ENCODE measurements around the gene RPS2.

Gene RPS2

DNA sequence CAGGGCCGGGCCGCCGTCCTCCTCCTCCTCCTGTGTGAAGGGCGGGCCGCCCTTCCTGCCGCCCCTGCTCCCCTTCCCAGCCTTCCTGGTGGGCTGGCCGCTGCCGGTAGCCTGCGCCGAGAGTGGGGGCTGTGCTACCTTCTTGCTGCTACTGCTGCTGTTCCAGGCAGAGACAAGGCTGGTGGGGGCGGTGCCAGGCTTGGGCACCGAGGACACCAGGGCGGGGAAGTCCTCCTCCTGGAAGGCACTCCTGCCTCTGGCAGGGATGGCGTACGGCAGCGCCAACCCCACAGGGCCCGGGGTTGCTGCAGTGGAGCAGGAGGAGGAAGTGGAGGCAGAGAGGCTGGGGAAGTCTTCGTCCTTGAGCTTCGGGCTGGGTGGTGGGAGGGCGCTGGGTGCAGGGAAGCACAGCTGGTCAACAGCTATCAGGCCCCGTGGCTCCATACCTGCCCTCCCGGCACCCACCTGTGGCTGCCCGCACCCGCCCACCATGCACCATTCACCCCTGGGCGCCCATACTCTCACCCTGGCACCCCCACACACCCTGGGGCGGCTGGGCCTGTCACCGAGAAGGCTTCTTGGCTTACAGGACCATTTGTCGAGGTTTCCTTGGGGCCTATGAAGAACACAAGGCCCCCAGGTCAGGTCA, 35.4 kb upstream of the RPS2 start:
- peak in 2 of 56 donors; percentile 12 to 28 for DNase-seq

DNA sequence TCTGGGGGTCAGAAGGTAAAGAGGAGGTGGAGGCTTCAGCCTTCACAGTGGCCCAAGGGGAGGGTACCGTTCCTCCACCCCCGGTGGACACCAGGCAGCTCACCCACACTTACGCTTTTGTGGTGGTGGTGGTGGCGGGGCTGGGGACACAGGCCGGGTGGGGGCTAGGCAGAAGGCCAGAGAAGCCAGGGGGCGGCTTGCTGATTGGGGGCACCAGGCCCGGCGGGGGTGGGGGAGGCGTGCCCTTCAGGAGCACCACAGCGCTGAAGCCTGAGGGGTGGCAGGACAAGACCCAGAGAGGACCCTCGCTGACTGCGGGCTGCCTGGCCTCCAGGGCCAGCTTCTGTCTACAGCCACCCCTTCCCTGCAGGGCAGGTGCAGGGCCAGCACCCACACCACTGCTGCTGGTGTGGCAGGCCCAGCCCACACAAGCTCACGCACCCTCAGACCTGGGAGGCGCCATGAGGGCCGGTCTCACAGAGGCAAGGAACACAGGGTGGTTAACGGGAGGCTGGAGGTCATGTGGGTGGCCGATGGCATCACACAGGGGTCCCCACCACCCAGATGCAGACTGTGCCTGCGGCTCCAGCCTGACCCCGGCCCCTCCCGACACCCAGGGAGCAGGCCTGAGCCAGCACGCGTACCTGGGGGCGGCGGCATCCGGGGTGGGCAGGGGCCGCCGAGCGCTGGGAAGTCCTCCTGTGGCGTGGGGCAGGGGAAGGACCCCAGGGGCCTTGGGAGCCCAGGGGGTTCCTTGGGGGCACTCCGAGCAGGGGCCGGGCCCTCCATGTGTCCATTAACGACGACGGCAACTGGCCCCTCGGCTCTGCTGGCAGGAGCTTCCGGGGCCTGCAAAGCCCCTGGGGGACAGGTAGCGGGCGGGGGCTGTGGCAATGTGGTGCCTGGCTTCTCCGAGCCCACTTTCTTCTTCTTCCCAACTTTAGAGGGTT, 34.5 kb upstream of the RPS2 start:
- no peak for DNase-seq

DNA sequence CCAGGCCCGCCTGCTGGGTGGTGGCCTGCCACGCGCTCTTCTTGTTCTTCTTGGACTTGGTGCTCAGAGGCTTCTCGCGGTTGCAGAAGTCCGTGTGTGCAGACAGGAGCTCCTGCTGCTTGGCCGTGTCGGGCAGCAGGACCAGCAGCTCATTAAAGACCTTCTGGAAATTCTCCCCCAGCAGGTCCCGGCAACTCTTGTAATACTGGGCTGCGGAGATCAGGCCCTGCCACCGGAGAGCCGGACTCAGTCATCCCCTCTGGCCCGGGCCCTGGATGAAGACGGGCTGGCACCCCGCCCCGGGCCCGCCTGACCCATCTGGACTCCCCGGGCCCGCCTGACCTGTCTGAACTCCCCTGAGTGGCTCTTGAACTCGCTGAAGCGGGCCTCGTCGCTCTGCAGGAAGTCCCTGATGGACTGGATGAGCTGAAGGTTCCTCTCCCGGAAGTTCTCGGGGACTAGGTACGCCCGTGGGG, 33.8 kb upstream of the RPS2 start:
- DNase-seq = no peak

DNA sequence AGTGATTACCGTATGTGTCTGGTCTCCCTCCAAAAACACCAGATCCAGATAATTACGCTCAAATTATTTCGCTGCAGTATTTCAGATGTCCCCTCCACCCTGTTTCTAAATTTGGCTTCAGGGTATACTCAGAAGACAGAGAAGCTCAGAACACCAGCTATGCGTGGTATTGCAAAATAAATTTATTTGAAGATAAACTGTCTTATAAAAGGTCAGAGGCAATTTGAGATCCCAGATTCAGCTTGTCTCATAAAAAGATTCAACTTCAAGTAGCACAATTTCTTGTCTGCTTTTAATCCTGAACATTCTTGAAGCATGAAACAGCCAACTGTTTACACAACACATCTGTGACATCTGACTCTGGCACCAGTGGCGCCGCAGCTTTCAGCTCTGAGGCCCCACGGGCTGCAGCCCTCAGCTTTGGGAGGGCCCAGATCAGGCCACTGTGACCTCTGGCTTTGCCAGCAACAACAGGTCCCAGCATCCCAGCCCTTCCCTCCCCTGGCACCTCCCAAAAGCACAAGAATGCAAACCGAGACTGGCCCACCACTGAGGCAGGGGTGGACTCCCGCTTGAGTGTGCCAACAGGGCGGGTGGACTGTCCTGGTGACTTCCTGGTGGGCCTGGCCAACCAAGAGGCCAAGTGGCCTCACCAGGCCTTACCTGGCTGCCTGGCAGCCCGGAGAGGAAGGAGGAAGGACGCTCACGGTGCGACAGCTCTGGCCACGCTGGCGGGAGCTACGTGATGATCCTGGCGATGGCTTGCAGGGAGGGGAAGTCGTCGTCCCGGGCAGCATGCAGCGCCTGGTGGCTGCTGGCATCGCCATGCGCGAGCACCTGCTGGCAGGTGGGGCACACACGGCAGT, 33.1 kb upstream of the RPS2 start:
- no peak for DNase-seq

DNA sequence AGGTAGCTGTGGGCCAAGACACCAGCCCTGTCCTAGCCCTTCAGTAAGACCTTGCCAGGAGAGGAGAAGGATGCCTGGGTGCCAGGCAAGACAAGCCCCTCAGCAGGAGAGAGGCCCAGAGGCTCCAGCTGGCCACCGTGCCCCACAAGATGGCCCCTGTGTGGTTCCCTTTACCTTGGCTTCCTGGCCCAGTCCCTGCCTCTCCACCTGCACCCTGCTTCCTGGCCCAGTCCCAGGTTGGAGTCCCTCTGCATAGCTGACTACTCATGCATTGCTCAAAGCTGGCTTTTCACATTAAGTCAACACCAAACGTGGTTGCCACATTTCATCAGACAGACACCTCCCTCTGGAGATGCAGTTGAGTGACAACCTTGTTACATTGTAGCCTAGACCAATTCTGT, 29.1 kb upstream of the RPS2 start:
- no peak for DNase-seq

DNA sequence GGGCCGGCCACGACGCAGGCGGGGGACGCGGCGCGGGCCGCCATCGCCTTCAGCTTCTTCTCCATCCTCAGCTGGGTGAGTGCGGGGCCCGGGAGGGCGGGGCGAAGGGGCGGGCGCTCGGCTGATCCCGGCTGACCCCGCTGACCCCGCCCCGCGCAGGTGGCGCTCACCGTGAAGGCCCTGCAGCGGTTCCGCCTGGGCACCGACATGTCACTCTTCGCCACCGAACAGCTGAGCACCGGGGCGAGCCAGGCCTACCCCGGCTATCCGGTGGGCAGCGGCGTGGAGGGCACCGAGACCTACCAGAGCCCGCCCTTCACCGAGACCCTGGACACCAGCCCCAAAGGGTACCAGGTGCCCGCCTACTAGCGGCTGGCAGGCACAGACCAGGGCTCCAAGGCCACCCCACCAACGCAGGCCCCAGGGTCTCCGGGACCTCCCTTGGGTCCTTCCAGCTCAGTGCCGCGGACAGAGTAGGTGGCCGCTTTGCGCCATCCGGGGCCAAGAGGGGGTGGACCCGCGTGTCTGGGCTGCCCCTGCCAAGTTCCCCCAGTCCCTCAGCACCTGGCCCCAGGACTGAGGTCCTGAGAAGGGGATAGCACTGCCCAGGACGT, 28.2 kb upstream of the RPS2 start:
- DNase-seq = no peak

DNA sequence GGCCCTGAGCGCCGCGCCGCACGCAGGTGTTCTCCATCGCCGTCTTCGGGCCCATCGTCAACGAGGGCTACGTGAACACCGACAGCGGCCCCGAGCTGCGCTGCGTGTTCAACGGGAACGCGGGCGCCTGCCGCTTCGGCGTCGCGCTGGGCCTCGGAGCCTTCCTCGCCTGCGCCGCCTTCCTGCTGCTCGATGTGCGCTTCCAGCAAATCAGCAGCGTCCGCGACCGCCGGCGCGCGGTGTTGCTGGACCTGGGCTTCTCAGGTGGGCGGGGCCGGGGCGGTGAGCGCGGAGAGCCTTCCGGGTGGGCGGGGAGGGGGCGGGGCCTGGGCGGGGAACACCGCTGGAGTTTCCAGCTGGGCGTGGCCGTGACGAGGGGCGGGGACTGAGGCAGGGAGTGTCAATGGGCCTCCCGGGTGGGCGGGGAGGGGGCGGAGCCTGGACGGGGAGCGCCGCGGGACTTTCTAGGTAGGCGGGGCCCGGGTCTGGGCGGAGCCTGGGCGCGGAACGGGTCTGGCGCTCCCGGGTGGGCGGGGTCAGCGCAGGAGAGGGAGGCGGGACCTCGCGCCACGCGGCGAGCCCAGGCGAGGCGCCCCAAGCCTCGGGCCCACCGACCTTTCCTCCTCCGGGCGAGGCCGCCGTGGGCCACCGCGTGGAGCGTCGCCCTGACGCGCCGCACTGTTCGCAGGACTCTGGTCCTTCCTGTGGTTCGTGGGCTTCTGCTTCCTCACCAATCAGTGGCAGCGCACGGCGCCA, 27.5 kb upstream of the RPS2 start:
- DNase-seq = peak in 55 of 56 donors; percentile 34 to 94 (median 80)

DNA sequence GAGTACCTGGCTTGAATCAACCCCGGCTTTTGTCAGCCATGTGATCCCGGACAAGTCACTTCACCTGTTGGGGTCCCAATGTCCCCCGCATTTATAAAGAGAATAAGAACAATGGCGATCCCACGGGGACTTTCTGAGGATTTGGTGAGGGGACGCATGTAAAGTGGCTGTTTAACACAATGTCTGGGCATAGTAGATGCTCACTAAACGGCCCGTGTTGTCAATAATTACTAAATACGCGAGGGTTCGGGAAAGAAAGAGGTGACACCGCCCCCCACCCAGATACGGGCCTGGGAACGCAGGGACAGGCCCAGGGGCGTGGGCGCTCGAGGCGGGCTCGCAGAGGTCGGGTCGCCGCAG, 26.9 kb upstream of the RPS2 start:
- DNase-seq = no peak

DNA sequence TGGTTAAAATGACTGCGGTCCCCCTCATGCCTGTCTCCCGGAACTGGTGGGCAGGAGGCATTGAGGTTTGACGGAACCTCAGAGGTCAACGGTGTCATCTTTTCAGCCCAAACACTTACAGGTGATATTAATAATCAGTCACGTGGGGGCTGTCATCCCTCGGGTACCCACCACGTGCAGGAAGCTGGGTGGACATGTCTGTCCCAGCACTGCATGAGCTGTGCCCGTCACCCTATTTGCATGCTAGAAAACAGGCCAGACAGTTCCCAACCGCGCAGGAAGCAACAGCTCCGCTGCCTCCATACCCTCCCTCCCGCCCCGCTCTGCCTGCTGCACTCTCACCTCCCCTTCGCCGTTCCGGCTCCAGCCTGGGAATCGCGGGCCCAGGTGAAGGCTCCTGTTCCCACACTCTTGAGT, 26.5 kb upstream of the RPS2 start:
- DNase-seq = no peak

DNA sequence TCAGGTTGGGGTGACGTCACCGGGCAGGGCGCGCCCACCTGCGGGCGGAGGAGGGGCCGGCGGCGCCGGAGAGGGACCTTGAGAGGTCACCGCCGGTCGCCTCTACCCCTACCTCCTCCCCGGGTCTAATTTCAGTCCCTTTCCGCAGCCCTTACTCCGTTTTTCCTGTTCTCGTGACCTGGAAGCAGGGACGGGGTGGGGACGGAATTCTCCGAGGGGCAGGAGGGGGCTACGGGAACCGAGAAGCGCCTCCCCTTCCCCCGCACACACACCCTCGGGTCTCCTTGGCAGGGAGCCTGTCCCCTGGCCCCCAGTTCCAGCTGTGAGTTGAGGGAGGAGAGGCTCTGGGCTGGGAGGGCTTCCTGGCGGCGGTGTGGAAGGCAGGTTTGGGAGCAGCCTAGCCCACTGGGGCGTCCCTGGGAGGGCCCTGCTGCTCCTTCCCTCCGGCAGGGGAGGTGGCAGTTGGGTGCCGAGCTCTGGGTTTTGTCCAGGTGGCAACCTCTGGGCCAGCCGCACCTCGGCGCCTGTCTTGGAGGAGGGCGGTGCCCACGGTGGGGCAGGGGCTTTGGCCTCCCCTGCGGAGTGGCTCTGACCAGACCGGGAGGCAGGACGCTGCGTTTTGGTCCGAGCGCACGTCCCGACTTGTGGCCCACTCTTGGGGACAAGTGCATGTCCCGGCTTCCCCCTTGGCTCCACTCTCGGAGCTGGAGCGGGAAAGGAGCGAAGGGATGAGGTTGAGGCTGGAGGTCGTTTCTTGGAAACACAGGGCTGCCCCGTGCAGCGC, 25.9 kb upstream of the RPS2 start:
- DNase-seq = peak in 3 of 56 donors; percentile 30 to 46 (median 41)

DNA sequence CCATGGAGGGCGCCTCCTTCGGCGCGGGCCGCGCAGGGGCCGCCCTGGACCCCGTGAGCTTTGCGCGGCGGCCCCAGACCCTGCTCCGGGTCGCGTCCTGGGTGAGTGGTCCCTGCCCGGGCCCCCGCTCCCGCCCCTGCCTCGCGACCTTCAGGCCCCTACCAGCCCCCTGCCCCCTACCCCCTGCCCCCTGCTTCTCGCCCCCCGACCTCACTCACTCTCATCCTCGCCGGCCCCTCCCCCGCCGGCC, 25.4 kb upstream of the RPS2 start:
- DNase-seq = no peak

DNA sequence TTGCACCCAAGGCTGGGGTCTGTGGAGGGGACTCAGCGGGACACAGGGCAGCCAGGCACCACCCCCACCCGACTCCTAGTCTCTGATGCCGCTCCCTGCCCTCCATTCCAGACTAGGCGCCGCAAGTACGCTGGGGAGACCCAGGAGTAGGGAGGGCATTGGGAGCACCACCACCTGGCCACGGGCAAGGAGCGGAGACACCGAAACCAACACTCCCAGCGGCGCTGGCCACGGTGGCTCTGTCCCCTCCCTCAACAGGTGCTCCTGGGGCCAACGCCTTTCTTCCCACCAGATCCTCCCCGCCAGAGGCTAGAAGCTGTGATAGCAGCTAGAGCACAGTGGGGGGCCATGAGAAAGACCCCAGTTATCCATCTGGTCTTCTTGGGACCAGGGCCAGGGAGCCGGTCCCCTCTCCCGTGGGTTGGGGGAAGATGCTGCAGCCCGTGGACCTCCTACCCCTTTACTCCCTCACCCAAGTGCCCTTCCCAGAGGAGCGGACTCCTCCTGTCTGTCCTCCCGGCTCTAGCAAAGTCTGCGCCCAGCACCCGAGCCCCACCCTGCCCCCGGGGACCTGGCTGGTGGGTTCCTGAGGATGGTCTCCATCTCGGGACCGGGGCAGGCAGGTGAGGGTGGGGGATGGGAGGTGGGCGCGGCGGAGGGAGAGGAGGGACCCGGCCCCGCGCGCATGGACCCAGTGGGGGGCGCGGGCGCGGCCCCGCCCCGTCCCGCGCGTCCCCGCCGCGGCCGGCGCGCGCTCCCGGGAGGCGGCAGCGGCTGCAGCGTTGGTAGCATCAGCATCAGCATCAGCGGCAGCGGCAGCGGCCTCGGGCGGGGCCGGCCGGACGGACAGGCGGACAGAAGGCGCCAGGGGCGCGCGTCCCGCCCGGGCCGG, 24.8 kb upstream of the RPS2 start, which contains the start of gene SYNGR3:
TSS of gene SYNGR3 (plus strand) at position 762 of the 892 bp plus-strand sequence. CDS start 133 bp downstream, outside the sequence.
- peak in 1 of 56 donors; percentile 24 for DNase-seq

DNA sequence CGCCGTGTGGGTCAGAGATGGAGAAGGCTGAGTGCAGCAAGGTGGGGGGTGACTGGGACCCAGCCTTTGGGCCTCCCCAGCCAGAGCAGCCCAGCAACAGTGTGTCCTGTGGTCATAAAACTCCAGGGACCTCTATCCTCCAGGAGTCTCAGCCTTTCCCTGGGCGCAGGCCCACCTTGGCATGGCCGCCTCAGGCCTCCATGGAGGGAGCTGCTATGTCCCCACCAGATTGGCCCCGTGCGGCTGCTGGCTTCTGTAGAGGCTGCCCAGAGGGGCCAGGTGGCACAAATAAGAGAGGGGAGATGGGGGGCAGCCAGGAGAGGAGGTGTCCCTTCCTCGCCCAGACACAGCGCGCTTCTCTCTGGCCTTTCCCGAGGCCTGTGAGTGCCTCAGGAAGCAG, 22.6 kb upstream of the RPS2 start:
- no peak for DNase-seq

DNA sequence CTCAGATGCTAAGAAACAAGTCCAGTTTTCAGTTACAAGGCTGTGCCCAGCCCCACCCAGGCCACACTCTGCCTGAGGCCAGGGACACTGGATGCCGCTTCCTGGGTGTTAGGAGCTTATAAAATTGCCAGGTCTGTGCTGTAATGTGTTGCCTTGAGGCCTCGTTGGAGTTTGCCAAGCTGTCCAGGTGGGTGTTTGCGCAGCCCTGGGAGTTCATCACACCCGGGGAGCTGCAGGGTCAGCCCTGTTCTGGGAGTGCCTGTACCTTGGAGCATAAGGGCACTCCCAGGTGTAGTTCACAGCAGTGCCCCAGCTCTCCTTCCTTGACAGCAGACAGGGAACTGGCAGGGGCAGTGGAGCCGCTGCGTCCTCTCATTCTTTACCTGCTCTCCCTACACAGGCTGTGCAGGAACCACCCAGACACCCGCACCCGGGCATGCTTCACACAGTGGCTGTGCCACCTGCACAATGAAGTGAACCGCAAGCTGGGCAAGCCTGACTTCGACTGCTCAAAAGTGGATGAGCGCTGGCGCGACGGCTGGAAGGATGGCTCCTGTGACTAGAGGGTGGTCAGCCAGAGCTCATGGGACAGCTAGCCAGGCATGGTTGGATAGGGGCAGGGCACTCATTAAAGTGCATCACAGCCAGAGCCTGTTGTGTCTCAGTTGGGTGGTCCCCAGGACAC, 21.0 kb upstream of the RPS2 start:
- DNase-seq = no peak

DNA sequence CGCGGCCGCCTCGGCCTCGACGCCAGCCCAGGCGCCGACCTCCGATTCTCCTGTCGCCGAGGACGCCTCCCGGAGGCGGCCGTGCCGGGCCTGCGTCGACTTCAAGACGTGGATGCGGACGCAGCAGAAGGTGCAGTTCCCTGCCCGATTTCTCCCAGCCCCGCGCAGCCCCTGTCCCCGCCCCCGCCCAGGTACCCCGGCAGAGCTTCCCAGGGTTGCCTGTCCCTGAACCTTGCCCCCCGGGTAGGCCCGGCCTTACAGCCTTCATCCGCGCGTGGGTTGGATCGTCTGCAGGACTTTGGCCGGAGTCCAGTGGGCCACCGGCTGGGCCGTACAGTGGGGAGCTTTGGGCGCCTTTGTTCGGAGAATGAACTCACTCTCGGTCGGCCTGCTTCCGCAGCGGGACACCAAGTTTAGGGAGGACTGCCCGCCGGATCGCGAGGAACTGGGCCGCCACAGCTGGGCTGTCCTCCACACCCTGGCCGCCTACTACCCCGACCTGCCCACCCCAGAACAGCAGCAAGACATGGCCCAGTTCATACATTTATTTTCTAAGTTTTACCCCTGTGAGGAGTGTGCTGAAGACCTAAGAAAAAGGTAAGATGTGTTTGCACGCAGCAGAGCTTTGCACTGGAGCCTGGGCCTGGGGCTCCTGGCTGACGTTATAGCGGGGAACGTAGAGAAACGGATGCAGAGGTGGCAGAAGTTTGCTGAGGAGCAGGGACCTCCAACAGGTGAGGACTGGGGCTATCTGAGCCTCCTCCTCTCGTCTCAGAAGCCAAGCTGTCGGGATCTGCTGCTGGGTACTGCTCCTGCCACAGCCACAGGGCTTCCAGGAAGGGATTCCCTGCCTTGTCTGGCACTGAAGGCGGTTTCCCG, 20.0 kb upstream of the RPS2 start:
- peak in 12 of 56 donors; percentile 34 to 59 (median 50) for DNase-seq

DNA sequence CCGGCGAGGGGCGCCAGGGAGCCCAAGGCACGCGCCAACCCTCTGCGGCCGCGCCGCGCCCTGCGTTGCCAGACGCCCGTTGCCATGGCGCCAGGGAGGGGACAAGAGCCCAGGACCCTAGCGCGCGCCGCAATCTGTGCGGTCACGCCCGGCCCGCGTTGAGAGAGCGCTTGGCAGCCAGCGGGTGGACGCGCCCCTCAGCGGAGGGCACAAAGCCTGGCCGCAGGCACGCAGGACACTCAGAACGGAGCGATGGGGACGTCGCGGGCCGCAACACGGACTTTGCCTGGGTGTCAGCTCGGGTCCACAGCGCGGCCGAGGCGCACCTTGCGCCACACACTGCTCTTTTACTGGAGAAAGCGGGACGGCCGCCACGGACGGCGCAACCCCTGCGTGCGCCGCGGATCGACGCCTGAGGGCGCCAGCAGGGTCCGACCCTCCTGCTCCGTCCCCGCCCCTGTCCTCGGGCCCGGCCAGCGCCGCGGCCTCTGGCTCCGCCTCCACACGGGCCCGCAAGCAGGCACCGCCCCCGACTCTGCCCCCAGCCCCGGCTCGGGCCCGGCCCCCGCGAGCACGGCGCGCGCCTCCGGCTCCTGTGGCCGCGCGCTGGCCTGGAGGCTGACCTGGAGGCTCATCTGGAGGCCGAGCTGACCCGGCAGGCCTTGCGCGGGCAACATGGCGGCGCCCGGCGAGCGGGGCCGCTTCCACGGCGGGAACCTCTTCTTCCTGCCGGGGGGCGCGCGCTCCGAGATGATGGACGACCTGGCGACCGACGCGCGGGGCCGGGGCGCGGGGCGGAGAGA, 19.1 kb upstream of the RPS2 start, which contains the start of gene GFER:
TSS of gene GFER (plus strand) at position 650 of the 803 bp plus-strand sequence. CDS start at position 676, 26 bp downstream.
- DNase-seq = peak in 55 of 56 donors; percentile 36 to 91 (median 77)

Data from nucleus accumbens (tissue), 56 donors.